WERI-Rb-1 (cell line): ENCODE measurements around the gene ZMIZ2.

ENCODE experiments used
- DNase-seq: peaks from one replicate; pipeline ENCODE4 v3.0.0-alpha.2; 2020
- H3K27ac ChIP-seq: fragments of 250-450 bp; sonication (Bioruptor Pico); 2 replicates; pipeline ENCODE4 v1.5.1; 2020; ENCODE audit warnings: mild to moderate bottlenecking, moderate library complexity
- H3K27me3 ChIP-seq: fragments of 250-450 bp; sonication (Bioruptor Pico); 2 replicates; pipeline ENCODE4 v1.5.1; 2021; ENCODE audit warnings: mild to moderate bottlenecking, low read depth, moderate library complexity; ENCODE audit not compliant: insufficient read depth, severe bottlenecking
- H3K36me3 ChIP-seq: fragments of 250-450 bp; sonication (Bioruptor Pico); 2 replicates; pipeline ENCODE4 v1.5.1; 2020; ENCODE audit warnings: mild to moderate bottlenecking, moderate library complexity
- H3K4me3 ChIP-seq: 2 replicates; pipeline ENCODE4 v1.5.1; 2011; ENCODE audit warnings: low read depth, mild to moderate bottlenecking, control low read depth, low read length
- H3K9me3 ChIP-seq: fragments of 250-450 bp; sonication (Bioruptor Pico); 2 replicates; pipeline ENCODE4 v1.5.1; 2021; ENCODE audit warnings: mild to moderate bottlenecking, moderate library complexity; ENCODE audit not compliant: severe bottlenecking
- CTCF ChIP-seq: IDR thresholded peaks from 2 replicates; pipeline ENCODE4 v1.5.1; 2011; ENCODE audit warnings: low read depth, mild to moderate bottlenecking, control low read depth, inconsistent platforms, low read length

ZMIZ2 gene

GRCh38 chr7:44767134-44767911 lies 18.7 kb downstream of the ZMIZ2 start:
- H3K4me3 ChIP-seq: no peak overlapping the region
- no peak overlapping the region for H3K27ac ChIP-seq
- no peak for DNase-seq
- no peaks in the 10 kb centered on the region for H3K9me3 ChIP-seq
- peaks cover 52% of the 10 kb centered on the region for H3K36me3 ChIP-seq
- no peaks in the 10 kb centered on the region for H3K27me3 ChIP-seq
- no peak for TF ChIP-seq CTCF

GRCh38 chr7:44767912-44768627 lies 19.4 kb downstream of the ZMIZ2 start:
- DNase-seq: no peak
- H3K27me3 ChIP-seq: no peaks in the 10 kb centered on the region
- no peak for TF ChIP-seq CTCF
- peaks cover 47% of the 10 kb centered on the region for H3K36me3 ChIP-seq
- H3K9me3 ChIP-seq: no peaks in the 10 kb centered on the region
- H3K4me3 ChIP-seq: no peak overlapping the region
- H3K27ac ChIP-seq: no peak overlapping the region

- no peak for TF ChIP-seq CTCF
- no peak overlapping the region for H3K27ac ChIP-seq
- H3K4me3 ChIP-seq: no peak overlapping the region
- DNase-seq: no peak
- peaks cover 40% of the 10 kb centered on the region for H3K36me3 ChIP-seq
- no peaks in the 10 kb centered on the region for H3K9me3 ChIP-seq
- no peaks in the 10 kb centered on the region for H3K27me3 ChIP-seq
These were observed 20.2 kb downstream of the ZMIZ2 start for GRCh38 chr7:44768628-44769371.

- peaks cover 34% of the 10 kb centered on the region for H3K36me3 ChIP-seq
- no peak for DNase-seq
- no peak overlapping the region for H3K4me3 ChIP-seq
- H3K9me3 ChIP-seq: no peaks in the 10 kb centered on the region
- no peak for TF ChIP-seq CTCF
- H3K27ac ChIP-seq: no peak overlapping the region
- no peaks in the 10 kb centered on the region for H3K27me3 ChIP-seq
These were observed 20.7 kb downstream of the ZMIZ2 start for GRCh38 chr7:44769376-44769775.

- no peak overlapping the region for H3K4me3 ChIP-seq
- DNase-seq: no peak
- TF ChIP-seq CTCF: no peak
- no peak overlapping the region for H3K27ac ChIP-seq
- H3K27me3 ChIP-seq: no peaks in the 10 kb centered on the region
- H3K9me3 ChIP-seq: no peaks in the 10 kb centered on the region
- peaks cover 29% of the 10 kb centered on the region for H3K36me3 ChIP-seq
These were observed 21.2 kb downstream of the ZMIZ2 start for GRCh38 chr7:44769776-44770294.
